HepG2 (cell line): ENCODE results near the gene OMG. TPM values are rescaled to one million over a fixed set of nuclear protein-coding genes. Genes with fewer than 3 reads are reported as not detected.

ENCODE experiments used
- ATAC-seq: fragments of 200-7000 bp; cut with Tn5 transposase; 3 replicates; pipeline ENCODE4 v1.9.1; 2020; ENCODE audit warnings: mild to moderate bottlenecking, moderate library complexity
- BruUV-seq: library from RNA; stranded (reverse); fragments of 400-500 nt; replicated peaks from 2 replicates; lab custom pipeline; 2021; lab: Mats Ljungman, UMichigan
- CTCF ChIA-PET: fragments of 300-600 bp; formaldehyde crosslinking; extraction: SDS; loops from one replicate; lab custom pipeline; 2021; ENCODE audit warnings: low total read pairs, inconsistent platforms, low intra/inter-chr PET ratio; lab: Yijun Ruan, JAX
- POLR2A ChIA-PET: fragments of 350-600 bp; sonication (Branson Sonifier 250); formaldehyde crosslinking; loops from one replicate; lab custom pipeline; 2020; ENCODE audit warnings: antibody characterized with exemption, inconsistent platforms; lab: Yijun Ruan, JAX
- DNase-seq: peaks from one replicate; pipeline ENCODE4 v3.0.0-alpha.2; 2015; ENCODE audit warnings: low spot score
- FAIRE-seq: peaks from 3 replicates; lab custom pipeline; 2011; peaks lifted over from hg19 to GRCh38; lab: Jason Lieb, UNC
- H2AFZ ChIP-seq: one replicate; pipeline ENCODE4 v1.6.1; 2011; ENCODE audit warnings: low read length, inconsistent platforms
- H3K27ac ChIP-seq: fragments of 300-600 bp; 3 replicates; pipeline ENCODE4 v1.8.0; 2011; ENCODE audit warnings: mixed run types, mild to moderate bottlenecking, mixed read lengths, low read length, inconsistent platforms; ENCODE audit not compliant: insufficient read depth; ENCODE audit errors: extremely low read length
- H3K27me3 ChIP-seq, 2 experiments: fragments of 200-600 bp in 1 of 2; 2 replicates in 1 of 2; 3 replicates in 1 of 2; pipeline versions ENCODE4 v1.6.0 to v1.8.0; 2011; ENCODE audit warnings: low read length in 2 of 2, mild to moderate bottlenecking in 2 of 2, moderate library complexity in 2 of 2, inconsistent platforms in 1 of 2; ENCODE audit not compliant: insufficient read depth in 2 of 2, control insufficient read depth in 1 of 2
- H3K36me3 ChIP-seq, 2 experiments: fragments of 200-600 bp in 1 of 2; replicated peaks in 1 of 2; 2 replicates in 1 of 2; 3 replicates in 1 of 2; pipeline versions ENCODE4 v1.5.1 to v1.8.0; 2011; ENCODE audit warnings: low read length in 2 of 2, inconsistent platforms in 1 of 2; ENCODE audit not compliant: insufficient read depth in 2 of 2, control insufficient read depth in 1 of 2
- H3K4me1 ChIP-seq: 2 replicates; pipeline ENCODE4 v1.5.1; 2012; ENCODE audit warnings: low read length, inconsistent platforms; ENCODE audit not compliant: insufficient read depth
- H3K4me2 ChIP-seq: 2 replicates; pipeline ENCODE4 v1.6.0; 2011; ENCODE audit warnings: low read depth, low read length, inconsistent platforms
- H3K4me3 ChIP-seq, 3 experiments: fragments of 200-600 bp in 1 of 3; sonication (generic), shearing (Covaris generic) in 1 of 3; replicated peaks in 1 of 3; 2 replicates each; pipeline ENCODE4 v1.5.1; 2011 to 2016; ENCODE audit warnings: low read length in 3 of 3, inconsistent platforms in 2 of 3, low read depth in 2 of 3, mild to moderate bottlenecking in 2 of 3, control low read depth in 1 of 3, mixed read lengths in 1 of 3; ENCODE audit not compliant: insufficient read depth in 1 of 3
- H3K79me2 ChIP-seq: one replicate; pipeline ENCODE4 v1.6.1; 2011; ENCODE audit warnings: low read length, inconsistent platforms; ENCODE audit not compliant: insufficient read depth
- H3K9ac ChIP-seq: 2 replicates; pipeline ENCODE4 v1.6.0; 2011; ENCODE audit warnings: mild to moderate bottlenecking, low read depth, low read length, inconsistent platforms; ENCODE audit not compliant: insufficient read depth
- H3K9me3 ChIP-seq: 2 replicates; pipeline ENCODE4 v1.5.1; 2012; ENCODE audit warnings: mild to moderate bottlenecking, low read length
- H4K20me1 ChIP-seq: 2 replicates; pipeline ENCODE4 v1.6.0; 2011; ENCODE audit warnings: inconsistent platforms, mild to moderate bottlenecking, low read length, moderate library complexity; ENCODE audit not compliant: insufficient read depth
- ELF4 ChIP-seq: sonication (generic); formaldehyde crosslinking; IDR thresholded peaks from 2 replicates; pipeline ENCODE4 v1.5.0; 2020; ENCODE audit warnings: missing genetic modification reagents, mild to moderate bottlenecking, moderate library complexity, borderline replicate concordance
- FOXK1 ChIP-seq: sonication (generic); formaldehyde crosslinking; IDR thresholded peaks from 2 replicates; pipeline ENCODE4 v1.4.0; 2020; ENCODE audit warnings: low read depth, missing genetic modification reagents, borderline replicate concordance
- GZF1 ChIP-seq: sonication (generic); formaldehyde crosslinking; IDR thresholded peaks from 2 replicates; pipeline ENCODE4 v1.5.1; 2020; ENCODE audit warnings: mild to moderate bottlenecking, missing genetic modification reagents
- MAF1 ChIP-seq: sonication (generic); formaldehyde crosslinking; IDR thresholded peaks from 2 replicates; pipeline ENCODE4 v1.5.0; 2020; ENCODE audit warnings: missing genetic modification reagents, borderline replicate concordance
- NCOA5 ChIP-seq: sonication (generic); formaldehyde crosslinking; IDR thresholded peaks from 2 replicates; pipeline ENCODE4 v1.4.0; 2020; ENCODE audit warnings: missing genetic modification reagents
- SAFB2 ChIP-seq: sonication (generic); formaldehyde crosslinking; IDR thresholded peaks from 2 replicates; pipeline ENCODE4 v1.5.1; 2020; ENCODE audit warnings: missing genetic modification reagents, low read depth, mild to moderate bottlenecking, borderline replicate concordance
- SRSF9 ChIP-seq: fragments of 200-400 bp; formaldehyde crosslinking; IDR thresholded peaks from 2 replicates; pipeline ENCODE4 v1.6.1; 2018; ENCODE audit warnings: borderline replicate concordance, mild to moderate bottlenecking, low read depth, low read length; ENCODE audit not compliant: insufficient read depth, poor library complexity, severe bottlenecking
- SRY ChIP-seq: sonication (generic); formaldehyde crosslinking; IDR thresholded peaks from 2 replicates; pipeline ENCODE4 v1.8.0; 2022; ENCODE audit warnings: mild to moderate bottlenecking, missing genetic modification reagents
- SSRP1 ChIP-seq: IDR thresholded peaks from 2 replicates; pipeline ENCODE4 v1.6.1; 2016; ENCODE audit warnings: control low read depth
- ZFX ChIP-seq: sonication (generic); formaldehyde crosslinking; IDR thresholded peaks from 2 replicates; pipeline ENCODE4 v1.4.0; 2020; ENCODE audit warnings: mild to moderate bottlenecking, low read depth, missing genetic modification reagents, moderate library complexity
- ZNF318 ChIP-seq: sonication (generic); formaldehyde crosslinking; IDR thresholded peaks from 2 replicates; pipeline ENCODE4 v1.4.0; 2020; ENCODE audit warnings: mild to moderate bottlenecking, missing genetic modification reagents
- ZNF430 ChIP-seq: sonication (generic); formaldehyde crosslinking; IDR thresholded peaks from 2 replicates; pipeline ENCODE4 v1.9.0; 2021; ENCODE audit warnings: mild to moderate bottlenecking, missing genetic modification reagents
- ZNF597 ChIP-seq: sonication (generic); formaldehyde crosslinking; IDR thresholded peaks from 2 replicates; pipeline ENCODE4 v1.5.0; 2020; ENCODE audit warnings: missing genetic modification reagents
- ZNF616 ChIP-seq: sonication (generic); formaldehyde crosslinking; IDR thresholded peaks from 2 replicates; pipeline ENCODE4 v1.5.0; 2020; ENCODE audit warnings: low read depth, mild to moderate bottlenecking, missing genetic modification reagents
- ZNF761 ChIP-seq: sonication (generic); formaldehyde crosslinking; conservative IDR thresholded peaks from 2 replicates; pipeline ENCODE4 v1.4.0; 2020; ENCODE audit warnings: mild to moderate bottlenecking, missing genetic modification reagents
- ZNF781 ChIP-seq: sonication (generic); formaldehyde crosslinking; IDR thresholded peaks from 2 replicates; pipeline ENCODE4 v1.5.1; 2020; ENCODE audit warnings: borderline replicate concordance, mild to moderate bottlenecking, missing genetic modification reagents; ENCODE audit errors: not compliant biosample characterization
- WGBS: methylation state at CpG from one replicate; pipeline ENCODE4 v1.1.6; 2017; ENCODE audit warnings: low lambda C conversion rate; 5-methylcytosine and 5-hydroxymethylcytosine counted together
- in situ Hi-C: cut with HindIII; loops from 2 replicates; pipeline ENCODE4 v1.10.0; 2017; ENCODE audit warnings: low pct_unique_long_range_greater_than_20kb; ENCODE audit not compliant: extremely low pct_ligation_motif_present
- intact Hi-C: fragments of 100-400 bp; cut with micrococcal nuclease; formaldehyde crosslinking; loops from one replicate; pipeline ENCODE4 v1.10.0; 2022; ENCODE audit not compliant: unreplicated experiment
- polyA plus RNA-seq, 8 experiments: library from polyadenylated mRNA; depleted of rRNA in 3 of 8; stranded (reverse) in 7 of 8; unstranded in 1 of 8; fragments of >200 nt; fragmentation: Illumina TruSeq in 4 of 8; extraction: Trizol in 4 of 8; gene quantifications; 2 replicates each; pipeline versions ENCODE4 v1.2.1 to v1.2.3, GENCODE V29; 2011 to 2016; ENCODE audit warnings: low read depth in 4 of 8, missing spikeins in 1 of 8, mixed read lengths in 1 of 8; ENCODE audit not compliant: insufficient read depth in 1 of 8
- total RNA-seq, 5 experiments: library from RNA; depleted of rRNA; stranded (reverse); fragments of >200 nt; fragmentation: Illumina TruSeq; extraction: Trizol; gene quantifications; 2 replicates each; pipeline ENCODE4 v1.2.3, GENCODE V29; 2016; ENCODE audit warnings: low read depth in 1 of 5

OMG gene
- total and polyA plus RNA-seq, 2 of the 13 experiments (the other 11 are each of a cell fraction or from before 2014, with no cell fraction given) = not detected

- WGBS = 92% methylated on average over 7 of the region's 7 CpGs
- CTCF ChIA-PET = no interaction called here
- H3K27me3 ChIP-seq = no peaks in the 10 kb centered on the region
- FAIRE-seq (no peak), DNase-seq (no peak), ATAC-seq (no peak)
- intact Hi-C loops = no loop called here
- H3K4me1 ChIP-seq = no peaks in the 10 kb centered on the region
- no peak overlapping the region for H3K4me3 ChIP-seq
- no peak overlapping the region for H3K9ac ChIP-seq
- in situ Hi-C loops = no loop called here
- H3K27ac ChIP-seq = no peak overlapping the region
- H3K79me2 ChIP-seq = no peaks in the 10 kb centered on the region
- H3K36me3 ChIP-seq = no peaks in the 10 kb centered on the region
- POLR2A ChIA-PET = no interaction called here
- no TSS peak for BruUV-seq
- H3K4me2 ChIP-seq = no peak overlapping the region
- no peak overlapping the region for H2AFZ ChIP-seq
- no peaks in the 10 kb centered on the region for H3K9me3 ChIP-seq
- H4K20me1 ChIP-seq = no peaks in the 10 kb centered on the region
- TF ChIP-seq SAFB2 (CRISPR knock-in tag) (no peak), ZFX (CRISPR knock-in tag) (no peak), ZNF430 (CRISPR knock-in tag) (no peak), SSRP1 (no peak), ZNF781 (CRISPR knock-in tag) (no peak), MAF1 (no peak), NCOA5 (no peak), SRSF9 (no peak), FOXK1 (no peak), GZF1 (CRISPR knock-in tag) (no peak), ZNF597 (CRISPR knock-in tag) (no peak), ZNF318 (no peak), ELF4 (CRISPR knock-in tag) (no peak), ZNF761 (CRISPR knock-in tag) (no peak), SRY (CRISPR knock-in tag) (no peak), ZNF616 (no peak)
- TF ChIP-seq, all 625 proteins: peak for 0
Measured at GRCh38 chr17:31310886-31311285, 13.8 kb upstream of the OMG start.
